ENCODE measurements around the gene SHH.

The SHH gene

DNA sequence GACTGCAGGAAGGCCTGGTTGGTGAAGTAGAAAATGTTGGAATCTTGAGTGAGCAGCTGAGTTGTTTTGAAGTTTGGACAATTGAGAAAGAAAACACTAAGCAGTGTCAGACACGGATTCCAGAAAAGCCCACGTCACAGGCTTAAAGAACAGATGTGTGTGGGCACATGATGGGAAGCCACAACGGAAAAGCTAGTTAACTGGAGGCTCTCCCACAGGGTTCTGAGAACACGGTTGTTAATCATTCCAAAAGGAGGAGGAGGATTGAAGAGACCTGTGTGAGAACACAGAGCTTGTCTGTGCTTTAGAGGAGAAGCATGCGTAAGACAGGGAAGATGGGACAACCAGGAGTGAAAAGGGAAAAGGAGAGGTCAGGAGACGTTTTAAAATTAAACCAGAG is 42.6 kb downstream of the SHH start:
- peaks cover 26% of the 10 kb centered on the region for H3K4me1 ChIP-seq (ENCODE audit: control insufficient read depth, low read length)
- H4K20me1 ChIP-seq (ENCODE audit: control insufficient read depth, insufficient read depth, low read depth, low read length): peaks cover 8% of the 10 kb centered on the region; the same call in 1 of the 2 replicates
- no peaks in the 10 kb centered on the region for H3F3A ChIP-seq (ENCODE audit: control insufficient read depth, insufficient read depth)
- TF ChIP-seq, protein P1, sequence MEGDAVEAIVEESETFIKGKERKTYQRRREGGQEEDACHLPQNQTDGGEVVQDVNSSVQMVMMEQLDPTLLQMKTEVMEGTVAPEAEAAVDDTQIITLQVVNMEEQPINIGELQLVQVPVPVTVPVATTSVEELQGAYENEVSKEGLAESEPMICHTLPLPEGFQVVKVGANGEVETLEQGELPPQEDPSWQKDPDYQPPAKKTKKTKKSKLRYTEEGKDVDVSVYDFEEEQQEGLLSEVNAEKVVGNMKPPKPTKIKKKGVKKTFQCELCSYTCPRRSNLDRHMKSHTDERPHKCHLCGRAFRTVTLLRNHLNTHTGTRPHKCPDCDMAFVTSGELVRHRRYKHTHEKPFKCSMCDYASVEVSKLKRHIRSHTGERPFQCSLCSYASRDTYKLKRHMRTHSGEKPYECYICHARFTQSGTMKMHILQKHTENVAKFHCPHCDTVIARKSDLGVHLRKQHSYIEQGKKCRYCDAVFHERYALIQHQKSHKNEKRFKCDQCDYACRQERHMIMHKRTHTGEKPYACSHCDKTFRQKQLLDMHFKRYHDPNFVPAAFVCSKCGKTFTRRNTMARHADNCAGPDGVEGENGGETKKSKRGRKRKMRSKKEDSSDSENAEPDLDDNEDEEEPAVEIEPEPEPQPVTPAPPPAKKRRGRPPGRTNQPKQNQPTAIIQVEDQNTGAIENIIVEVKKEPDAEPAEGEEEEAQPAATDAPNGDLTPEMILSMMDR (IDR thresholded peaks at IDR 0.05; ENCODE audit: low read depth, low read length, poor library complexity, severe bottlenecking): no peak
- no peak for TF ChIP-seq EZH2phosphoT487 (IDR thresholded peaks at IDR 0.05; ENCODE audit: borderline replicate concordance, low read length)
- no peaks in the 10 kb centered on the region for H3K9me2 ChIP-seq (replicated peaks; ENCODE audit: control insufficient read depth, low read length)
- no peaks in the 10 kb centered on the region for H3K9me3 ChIP-seq (ENCODE audit: control insufficient read depth, insufficient read depth, low read length)
- no peaks in the 10 kb centered on the region for H3K27me3 ChIP-seq (ENCODE audit: control insufficient read depth, low read length)
- peaks cover 63% of the 10 kb centered on the region for H3K79me2 ChIP-seq (ENCODE audit: control insufficient read depth, low read length)
- peaks cover 96% of the 10 kb centered on the region for H3K36me3 ChIP-seq (ENCODE audit: control insufficient read depth, low read length)
- no peak overlapping the region for H3K4me2 ChIP-seq (ENCODE audit: low read length)
- H3K4me3 ChIP-seq (ENCODE audit: low read length): no peak overlapping the region
- H3K27ac ChIP-seq (ENCODE audit: low read depth, low read length): no peak overlapping the region

DNA sequence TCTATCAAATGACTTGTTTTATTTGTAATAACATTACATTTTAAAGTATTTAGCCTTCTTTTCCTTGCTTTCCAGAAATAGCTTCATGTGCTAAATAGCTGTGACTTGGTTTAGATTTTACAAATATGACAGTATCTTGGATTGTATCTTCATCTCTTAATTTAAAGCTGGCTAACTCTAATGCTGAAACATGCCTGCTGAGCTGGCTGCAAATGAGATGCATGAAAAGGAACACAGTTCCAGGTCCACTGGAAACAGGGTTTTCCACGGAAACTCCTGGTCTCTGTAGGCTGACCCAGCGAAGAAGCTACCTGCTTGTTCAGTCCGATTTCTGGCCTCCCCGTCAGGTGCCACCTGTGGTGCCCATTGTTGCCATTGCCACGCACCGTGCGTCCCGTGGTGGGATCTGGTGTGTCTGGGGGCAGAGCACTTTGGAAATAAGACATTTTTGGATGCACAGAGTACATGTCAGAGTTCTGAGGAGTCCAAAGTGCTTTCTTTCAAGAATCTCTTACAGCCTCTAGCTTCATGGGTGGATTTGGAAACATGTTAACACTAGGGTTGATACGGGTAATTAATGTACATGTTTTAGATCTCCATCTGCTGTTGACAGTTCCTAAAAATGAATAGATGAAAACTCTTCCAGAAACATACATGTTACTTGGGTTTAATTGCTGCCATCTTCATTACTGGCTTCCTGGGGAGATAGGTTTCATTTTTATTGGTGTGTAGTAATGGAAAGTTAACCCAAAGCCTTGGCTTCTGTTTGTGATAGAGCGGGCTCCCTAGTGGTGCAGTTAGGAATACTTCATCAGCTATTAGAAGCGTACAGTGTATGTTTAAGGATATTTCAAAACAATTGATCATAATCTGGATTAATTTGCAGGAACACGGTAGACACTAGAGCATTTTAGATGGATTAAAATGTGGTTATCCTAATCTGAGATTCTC is 45.0 kb downstream of the SHH start:
- peaks cover 98% of the 10 kb centered on the region for H3K36me3 ChIP-seq (ENCODE audit: control insufficient read depth, low read length)
- TF ChIP-seq, protein P1 (IDR thresholded peaks at IDR 0.05; ENCODE audit: low read depth, low read length, poor library complexity, severe bottlenecking): no peak
- no peak for TF ChIP-seq EZH2phosphoT487 (IDR thresholded peaks at IDR 0.05; ENCODE audit: borderline replicate concordance, low read length)
- H3K79me2 ChIP-seq (ENCODE audit: control insufficient read depth, low read length): peaks cover 86% of the 10 kb centered on the region
- peaks cover 51% of the 10 kb centered on the region for H3K4me1 ChIP-seq (ENCODE audit: control insufficient read depth, low read length)
- H3F3A ChIP-seq (ENCODE audit: control insufficient read depth, insufficient read depth): peaks cover 10% of the 10 kb centered on the region
- peaks cover 8% of the 10 kb centered on the region; the same call in 1 of the 2 replicates for H4K20me1 ChIP-seq (ENCODE audit: control insufficient read depth, insufficient read depth, low read depth, low read length)
- H3K9me2 ChIP-seq (replicated peaks; ENCODE audit: control insufficient read depth, low read length): no peaks in the 10 kb centered on the region
- H3K9me3 ChIP-seq (ENCODE audit: control insufficient read depth, insufficient read depth, low read length): no peaks in the 10 kb centered on the region
- no peak overlapping the region for H3K4me2 ChIP-seq (ENCODE audit: low read length)
- H3K27me3 ChIP-seq (ENCODE audit: control insufficient read depth, low read length): no peaks in the 10 kb centered on the region
- peak overlapping the region; percentile 22 for H3K27ac ChIP-seq (ENCODE audit: low read depth, low read length)
- H3K4me3 ChIP-seq (ENCODE audit: low read length): no peak overlapping the region

DNA sequence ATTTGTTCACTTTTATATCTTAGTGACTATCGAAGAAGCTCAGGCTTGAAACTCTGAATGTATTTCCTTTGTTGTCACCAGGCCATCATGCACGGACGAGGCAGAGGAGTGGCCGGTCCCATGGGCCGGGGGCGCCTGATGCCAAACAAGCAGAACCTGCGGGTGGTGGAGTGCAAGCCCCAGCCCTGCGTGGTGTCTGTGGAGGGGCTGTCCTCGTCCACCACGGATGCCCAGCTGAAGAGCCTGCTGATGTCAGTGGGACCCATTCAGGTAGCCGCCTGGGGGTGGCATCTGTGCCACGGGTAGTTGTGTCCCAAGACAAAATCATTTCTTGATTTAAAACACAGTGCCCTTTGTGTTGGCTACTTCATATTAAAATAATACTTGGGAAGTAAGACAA is 45.9 kb downstream of the SHH start:
- Histone ChIP-seq H3K4me3 (ENCODE audit: low read length) (no peak overlapping the region), H3K4me2 (ENCODE audit: low read length) (no peak overlapping the region), H3K27ac (ENCODE audit: low read depth, low read length) (no peak overlapping the region), H4K20me1 (ENCODE audit: control insufficient read depth, insufficient read depth, low read depth, low read length) (peaks cover 8% of the 10 kb centered on the region; the same call in 1 of the 2 replicates), H3F3A (ENCODE audit: control insufficient read depth, insufficient read depth) (peaks cover 10% of the 10 kb centered on the region), H3K79me2 (ENCODE audit: control insufficient read depth, low read length) (peaks cover 91% of the 10 kb centered on the region), H3K9me2 (replicated peaks; ENCODE audit: control insufficient read depth, low read length) (no peaks in the 10 kb centered on the region), H3K36me3 (ENCODE audit: control insufficient read depth, low read length) (peaks cover 98% of the 10 kb centered on the region), H3K9me3 (ENCODE audit: control insufficient read depth, insufficient read depth, low read length) (no peaks in the 10 kb centered on the region), H3K27me3 (ENCODE audit: control insufficient read depth, low read length) (no peaks in the 10 kb centered on the region), H3K4me1 (ENCODE audit: control insufficient read depth, low read length) (peaks cover 59% of the 10 kb centered on the region)
- TF ChIP-seq, protein P1 (IDR thresholded peaks at IDR 0.05; ENCODE audit: low read depth, low read length, poor library complexity, severe bottlenecking): no peak
